Spleen (tissue), 11 donors: Measurements from ENCODE around the gene S100A5. TPM values are rescaled to one million over a fixed set of nuclear protein-coding genes. Genes with fewer than 3 reads are reported as not detected.

Experiments
- DNase-seq: peaks from one replicate; pipeline ENCODE4 v3.0.0-alpha.2; 2020
- H3K27ac ChIP-seq, 8 donors: fragments of 200-600 bp; sonication (generic) in 7 of 8; 1 replicate in 4 of 8; 2 replicates in 4 of 8; pipeline versions ENCODE4 v1.5.0 to v1.8.0; 2016 to 2021; ENCODE audit warnings: inconsistent platforms in 4 of 8, mild to moderate bottlenecking in 4 of 8, moderate library complexity in 1 of 8
- H3K27me3 ChIP-seq, 7 donors: fragments of 200-600 bp; sonication (generic) in 6 of 7; replicated peaks in 1 of 7; 1 replicate in 4 of 7; 2 replicates in 3 of 7; pipeline versions ENCODE4 v1.5.0 to v1.8.0; 2016 to 2021; ENCODE audit warnings: inconsistent platforms in 3 of 7, mild to moderate bottlenecking in 1 of 7
- H3K36me3 ChIP-seq, 6 donors: fragments of 200-600 bp; sonication (generic) in 5 of 6; 1 replicate in 4 of 6; 2 replicates in 2 of 6; pipeline versions ENCODE4 v1.5.0 to v1.8.0; 2016 to 2021; ENCODE audit warnings: inconsistent platforms in 2 of 6
- H3K4me1 ChIP-seq, 6 donors: fragments of 200-600 bp; sonication (generic) in 5 of 6; 1 replicate in 3 of 6; 2 replicates in 3 of 6; pipeline versions ENCODE4 v1.5.0 to v1.8.0; 2016 to 2021; ENCODE audit warnings: inconsistent platforms in 3 of 6
- H3K4me3 ChIP-seq, 8 donors: fragments of 200-600 bp; sonication (generic) in 7 of 8; 1 replicate in 4 of 8; 2 replicates in 4 of 8; pipeline versions ENCODE4 v1.5.0 to v1.8.0; 2016 to 2021; ENCODE audit warnings: inconsistent platforms in 4 of 8, mild to moderate bottlenecking in 4 of 8, moderate library complexity in 2 of 8
- H3K9me3 ChIP-seq, 8 donors: fragments of 200-600 bp; sonication (generic) in 7 of 8; 1 replicate in 4 of 8; 2 replicates in 4 of 8; pipeline versions ENCODE4 v1.5.0 to v1.8.0; 2016 to 2021; ENCODE audit warnings: inconsistent platforms in 4 of 8
- CTCF ChIP-seq, 11 experiments: fragments of 200-600 bp in 7 of 11; fragments of 450-650 bp in 4 of 11; sonication (generic) in 4 of 11; IDR thresholded peaks in 8 of 11; conservative IDR thresholded peaks in 3 of 11; 1 replicate in 7 of 11; 2 replicates in 4 of 11; pipeline versions ENCODE4 v1.4.0 to v1.8.0; 2016 to 2021; ENCODE audit warnings: antibody characterized with exemption in 11 of 11, inconsistent platforms in 4 of 11, mild to moderate bottlenecking in 1 of 11
- POLR2A ChIP-seq, 3 donors: fragments of 450-650 bp; IDR thresholded peaks; one replicate each; pipeline ENCODE4 v1.5.1; 2017; ENCODE audit warnings: antibody characterized with exemption in 3 of 3, mild to moderate bottlenecking in 1 of 3
- POLR2AphosphoS5 ChIP-seq, 3 donors: sonication (generic); formaldehyde crosslinking; IDR thresholded peaks; one replicate each; pipeline ENCODE4 v1.5.1; 2017; ENCODE audit warnings: antibody characterized with exemption in 3 of 3
- WGBS, 5 donors: extraction: QIAGEN DNeasy Blood & Tissue Kit in 3 of 5; methylation state at CpG; one replicate each; pipeline versions ENCODE4 v1.1.5 to v1.1.7; 2013 to 2018; 5-methylcytosine and 5-hydroxymethylcytosine counted together
- intact Hi-C: fragments of 100-400 bp; cut with DNase I; formaldehyde crosslinking; loops from one replicate; pipeline ENCODE4 v1.15.0; 2023; ENCODE audit warnings: low total_unique reads
- polyA plus RNA-seq, 3 donors: library from polyadenylated mRNA; stranded (reverse); fragments of 200-250 nt; gene quantifications; one replicate each; pipeline ENCODE4 v1.2.1, GENCODE V29; 2013
- total RNA-seq, 7 donors: library from RNA; depleted of rRNA in 3 of 7; stranded (reverse); fragments of >200 nt in 3 of 7; fragmentation: NEBNext Ultra II Directional in 4 of 7; extraction: Animal tissue kit (Norgen Biotek cat#: 25700) in 4 of 7; gene quantifications; one replicate each; pipeline versions ENCODE4 v1.1.0 to v1.2.1, GENCODE V29; 2016 to 2021
- donor health status: healthy with polysubstance abuse.
- donor health status: DM: no; HTN: no; CAD: no; lungs with moderate emphysema.
- donor health status: DM: no; HTN: no; CAD: no.
- donor health status: Bipolar disorder and iron deficiency.
- donor health status: healthy.
- donor health status: DM: no; HTN: no; CAD: no.
- donor health status: DM: yes; HTN: yes; CAD: no.

The S100A5 gene
- total and polyA plus RNA-seq, 10 donors, result 0.32 to 2.8 (median 0.46) TPM; not detected in 7

GRCh38 chr1:153560241-153560640, 19.5 kb upstream of the S100A5 start:
- WGBS, 5 donors, result 69 to 100% (median 100%) methylated on average over 2 of the region's 2 CpGs
- Histone ChIP-seq H3K27me3 (no peaks in the 10 kb centered on the region), H3K4me3 (no peak overlapping the region), H3K4me1 (peaks cover 0 to 13% (median under 1%) of the 10 kb centered on the region in 6 donors), H3K9me3 (no peaks in the 10 kb centered on the region), H3K27ac (no peak overlapping the region), H3K36me3 (no peaks in the 10 kb centered on the region)
- DNase-seq, result no peak
- TF ChIP-seq POLR2A (IDR thresholded peaks at IDR 0.05), result no peak
- intact Hi-C loops, result loop anchor here (10.0 kb wide), 1 partner anchor 205 kb away; the partner anchor contains the start of gene S100A9

DNA sequence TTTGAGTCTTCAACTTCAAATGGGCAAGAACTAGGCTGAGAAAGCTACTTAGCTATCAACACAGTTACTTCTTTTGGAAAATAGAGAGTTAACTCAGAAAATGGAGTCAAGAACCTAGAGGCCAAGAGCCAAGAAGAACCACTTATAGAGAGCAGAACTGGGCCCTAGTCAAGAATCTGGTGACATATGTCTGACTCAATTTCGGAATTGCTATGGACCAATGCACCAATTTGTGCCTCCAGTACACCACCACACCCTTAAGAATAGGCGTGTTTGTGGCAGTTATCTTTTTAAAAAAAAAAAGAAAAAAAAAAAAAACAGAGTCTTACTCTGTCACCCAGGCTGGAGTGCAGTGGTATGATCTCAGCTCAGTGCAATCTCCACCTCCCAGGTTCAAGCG, 17.1 kb upstream of the S100A5 start:
- no peak for DNase-seq
- H3K4me1 ChIP-seq, result peaks cover 0 to 27% (median 10%) of the 10 kb centered on the region in 6 donors
- WGBS, 5 donors, result 87 to 100% (median 94%) methylated on average over 3 of the region's 3 CpGs
- intact Hi-C loops, result no loop called here
- no peak overlapping the region for H3K4me3 ChIP-seq
- H3K27ac ChIP-seq, result no peak overlapping the region
- TF ChIP-seq POLR2AphosphoS5 (IDR thresholded peaks at IDR 0.05) (no peak), POLR2A (IDR thresholded peaks at IDR 0.05) (no peak), CTCF (IDR thresholded peaks at IDR 0.05 in 8 of 11, conservative IDR thresholded peaks at IDR 0.05 in 3 of 11) (no peak)
- H3K27me3 ChIP-seq, result no peaks in the 10 kb centered on the region
- H3K36me3 ChIP-seq, result no peaks in the 10 kb centered on the region
- no peaks in the 10 kb centered on the region for H3K9me3 ChIP-seq

- Histone ChIP-seq H3K36me3 (no peaks in the 10 kb centered on the region), H3K4me1 (peaks cover 0 to 31% (median 10%) of the 10 kb centered on the region in 6 donors), H3K4me3 (no peak overlapping the region), H3K27me3 (no peaks in the 10 kb centered on the region), H3K27ac (no peak overlapping the region), H3K9me3 (no peaks in the 10 kb centered on the region)
- DNase-seq, result no peak
- TF ChIP-seq POLR2A (IDR thresholded peaks at IDR 0.05) (no peak), POLR2AphosphoS5 (IDR thresholded peaks at IDR 0.05) (no peak)
- intact Hi-C loops, result no loop called here
- WGBS, 5 donors, result 75 to 100% (median 96%) methylated on average over 1 of the region's 1 CpG
These were observed 15.6 kb upstream of the S100A5 start for GRCh38 chr1:153556348-153556747.

DNA sequence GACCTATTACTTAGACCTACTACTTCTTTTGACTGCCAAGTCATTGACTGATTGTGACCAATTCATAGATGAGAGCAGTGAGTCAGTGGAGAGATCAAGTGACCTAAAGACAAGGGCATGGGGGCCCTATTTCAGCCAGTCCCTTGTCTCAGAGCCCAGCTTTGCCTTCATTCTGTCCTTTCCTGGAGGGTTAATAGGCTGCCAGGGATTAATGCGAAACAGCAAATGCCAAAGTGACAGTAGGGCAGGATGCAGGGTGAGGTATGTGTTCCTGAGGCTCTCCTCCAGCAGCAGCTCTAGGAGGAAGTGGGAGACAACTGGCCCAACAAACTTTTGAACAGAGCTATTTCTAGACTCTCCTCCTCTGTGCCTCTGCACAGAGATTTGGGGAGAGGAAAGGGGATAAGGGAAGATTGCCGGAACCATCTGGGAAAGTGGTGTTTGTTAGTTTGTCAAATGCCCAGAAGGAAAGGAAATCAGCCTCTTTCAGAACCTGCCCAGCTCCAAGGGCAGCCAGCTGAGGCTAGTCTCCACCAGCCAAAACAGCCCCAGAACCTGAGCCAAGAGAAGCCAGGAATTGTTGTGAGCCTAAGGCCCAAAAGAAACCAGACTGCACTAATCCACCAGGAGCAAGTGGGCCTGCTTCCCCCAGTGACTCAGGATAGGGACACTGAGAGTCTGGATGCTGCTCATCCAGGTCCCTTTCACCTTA, 13.3 kb upstream of the S100A5 start:
- TF ChIP-seq POLR2A (IDR thresholded peaks at IDR 0.05) (no peak), POLR2AphosphoS5 (IDR thresholded peaks at IDR 0.05) (peak in 1 of 3 donors; percentile 16), CTCF (IDR thresholded peaks at IDR 0.05 in 8 of 11, conservative IDR thresholded peaks at IDR 0.05 in 3 of 11) (no peak)
- H3K27me3 ChIP-seq, result no peaks in the 10 kb centered on the region
- 32 to 57% (median 48%) methylated on average over 2 of the region's 2 CpGs for WGBS, 5 donors
- H3K36me3 ChIP-seq, result no peaks in the 10 kb centered on the region
- H3K9me3 ChIP-seq, result no peaks in the 10 kb centered on the region
- DNase-seq, result no peak
- H3K4me3 ChIP-seq, result no peak overlapping the region
- peak overlapping the region in 6 of 8 donors; percentile 22 to 75 (median 56) for H3K27ac ChIP-seq
- peaks cover 0 to 55% (median 16%) of the 10 kb centered on the region in 6 donors for H3K4me1 ChIP-seq
- intact Hi-C loops, result no loop called here

DNA sequence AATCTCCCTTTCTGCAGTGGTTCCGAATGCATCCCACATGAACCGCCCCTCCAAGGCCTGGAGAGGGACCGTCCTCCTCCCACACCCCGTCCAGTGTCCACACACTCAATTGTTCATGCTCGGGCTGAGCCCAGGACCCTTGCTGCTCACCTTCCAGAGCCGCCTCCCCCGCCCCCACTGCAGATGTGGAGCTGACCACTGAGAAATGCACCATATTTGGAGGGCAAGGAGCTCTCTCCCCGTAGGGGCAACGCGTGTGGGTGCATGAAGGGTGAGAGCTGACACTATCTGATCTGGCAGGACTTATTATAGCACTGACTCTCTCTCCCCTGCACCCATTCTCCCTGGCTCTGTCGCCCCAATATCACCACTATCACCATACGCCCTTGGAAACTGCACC, 12.4 kb upstream of the S100A5 start:
- Histone ChIP-seq H3K27ac (peak overlapping the region in 3 of 8 donors; percentile 50 to 75 (median 65)), H3K9me3 (no peaks in the 10 kb centered on the region), H3K4me3 (no peak overlapping the region), H3K27me3 (no peaks in the 10 kb centered on the region), H3K4me1 (peaks cover 0 to 64% (median 22%) of the 10 kb centered on the region in 6 donors), H3K36me3 (no peaks in the 10 kb centered on the region)
- intact Hi-C loops, result no loop called here
- TF ChIP-seq CTCF (IDR thresholded peaks at IDR 0.05 in 8 of 11, conservative IDR thresholded peaks at IDR 0.05 in 3 of 11) (no peak), POLR2AphosphoS5 (IDR thresholded peaks at IDR 0.05) (no peak), POLR2A (IDR thresholded peaks at IDR 0.05) (no peak)
- DNase-seq, result no peak
- WGBS, 5 donors, result 84 to 97% (median 95%) methylated on average over 12 of the region's 12 CpGs
